ENCODE data around the gene EIF1AD. TPM values are rescaled to one million over a fixed set of nuclear protein-coding genes. Genes with fewer than 3 reads are reported as not detected.

EIF1AD gene
- total and polyA plus RNA-seq, 2 experiments from 2014 or later = 16.1 to 32.1 TPM

- Mint-ChIP-seq H3K27ac (no peak overlapping the region), H3K4me3 (no peak overlapping the region; the same call in 2 of the 3 replicates), H3K36me3 (ENCODE audit: low read depth) (no peaks in the 10 kb centered on the region), H3K9me3 (no peaks in the 10 kb centered on the region), H3K27me3 (ENCODE audit: insufficient read depth, low read depth, poor library complexity) (peaks cover 19% of the 10 kb centered on the region), H3K4me1 (no peaks in the 10 kb centered on the region)
- no peaks in the 10 kb centered on the region for H3K9me2 ChIP-seq (ENCODE audit: insufficient read depth)
- H3K36me3 ChIP-seq (ENCODE audit: insufficient read depth) = no peaks in the 10 kb centered on the region
- no peak overlapping the region for H3K27ac ChIP-seq (ENCODE audit: low read depth)
- no peak overlapping the region for H2AFZ ChIP-seq
- peaks cover 23% of the 10 kb centered on the region for H3K27me3 ChIP-seq (ENCODE audit: insufficient read depth)
- TF ChIP-seq ETS1 (IDR thresholded peaks at IDR 0.05) (no peak), JUNB (IDR thresholded peaks at IDR 0.05; ENCODE audit: unreplicated experiment) (no peak), EZH2 (IDR thresholded peaks at IDR 0.05; ENCODE audit: low read depth, unreplicated experiment) (no peak), ZNF462 (CRISPR knock-in tag; IDR thresholded peaks at IDR 0.05) (no peak), ZNF114 (CRISPR knock-in tag; IDR thresholded peaks at IDR 0.05) (no peak), ZNF331 (CRISPR knock-in tag; IDR thresholded peaks at IDR 0.05; ENCODE audit: low read depth) (no peak), POLR2AphosphoS5 (IDR thresholded peaks at IDR 0.05; ENCODE audit: low read depth) (no peak), EZH2phosphoT487 (IDR thresholded peaks at IDR 0.05; ENCODE audit: unreplicated experiment) (no peak), REST (IDR thresholded peaks at IDR 0.05; ENCODE audit: unreplicated experiment) (no peak), CREB1 (CRISPR knock-in tag; IDR thresholded peaks at IDR 0.05; ENCODE audit: low read depth) (no peak), NANOG (IDR thresholded peaks at IDR 0.05; ENCODE audit: borderline replicate concordance) (no peak), STAT1 (IDR thresholded peaks at IDR 0.05; ENCODE audit: unreplicated experiment) (no peak)
- TF ChIP-seq, protein P1, sequence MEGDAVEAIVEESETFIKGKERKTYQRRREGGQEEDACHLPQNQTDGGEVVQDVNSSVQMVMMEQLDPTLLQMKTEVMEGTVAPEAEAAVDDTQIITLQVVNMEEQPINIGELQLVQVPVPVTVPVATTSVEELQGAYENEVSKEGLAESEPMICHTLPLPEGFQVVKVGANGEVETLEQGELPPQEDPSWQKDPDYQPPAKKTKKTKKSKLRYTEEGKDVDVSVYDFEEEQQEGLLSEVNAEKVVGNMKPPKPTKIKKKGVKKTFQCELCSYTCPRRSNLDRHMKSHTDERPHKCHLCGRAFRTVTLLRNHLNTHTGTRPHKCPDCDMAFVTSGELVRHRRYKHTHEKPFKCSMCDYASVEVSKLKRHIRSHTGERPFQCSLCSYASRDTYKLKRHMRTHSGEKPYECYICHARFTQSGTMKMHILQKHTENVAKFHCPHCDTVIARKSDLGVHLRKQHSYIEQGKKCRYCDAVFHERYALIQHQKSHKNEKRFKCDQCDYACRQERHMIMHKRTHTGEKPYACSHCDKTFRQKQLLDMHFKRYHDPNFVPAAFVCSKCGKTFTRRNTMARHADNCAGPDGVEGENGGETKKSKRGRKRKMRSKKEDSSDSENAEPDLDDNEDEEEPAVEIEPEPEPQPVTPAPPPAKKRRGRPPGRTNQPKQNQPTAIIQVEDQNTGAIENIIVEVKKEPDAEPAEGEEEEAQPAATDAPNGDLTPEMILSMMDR (conservative IDR thresholded peaks at IDR 0.05; ENCODE audit: low read depth in 2 of 2) = no peak
- H3K4me1 ChIP-seq (ENCODE audit: insufficient read depth) = no peaks in the 10 kb centered on the region
- H3K4me2 ChIP-seq = no peak overlapping the region
- H3K4me3 ChIP-seq = no peak overlapping the region
- no peak for ATAC-seq
- no peak for DNase-seq (ENCODE audit: low spot score)
- no peaks in the 10 kb centered on the region for H4K20me1 ChIP-seq (replicated peaks; ENCODE audit: insufficient read depth)
- 0 out of 2 replicates have a peak, but pooled peaks cover 3% of the 10 kb centered on the region for H3F3A ChIP-seq (replicated peaks; ENCODE audit: low read depth)
- no peaks in the 10 kb centered on the region for H3K79me2 ChIP-seq (replicated peaks; ENCODE audit: insufficient read depth)
These were observed 13.0 kb upstream of the EIF1AD start for GRCh38 chr11:66014804-66015453.
